GM21526 (cell line): ENCODE data around the gene ODAD4.
A peak's percentile ranks its signal among the peaks of the same experiment; 100 is the strongest.

Experiments used
- ATAC-seq: cut with Tn5 transposase; IDR thresholded peaks from one replicate; pipeline ENCODE4 v1.9.1; 2021; ENCODE audit warnings: moderate library complexity; ENCODE audit not compliant: unreplicated experiment, low FRiP score

Gene ODAD4, protein sequence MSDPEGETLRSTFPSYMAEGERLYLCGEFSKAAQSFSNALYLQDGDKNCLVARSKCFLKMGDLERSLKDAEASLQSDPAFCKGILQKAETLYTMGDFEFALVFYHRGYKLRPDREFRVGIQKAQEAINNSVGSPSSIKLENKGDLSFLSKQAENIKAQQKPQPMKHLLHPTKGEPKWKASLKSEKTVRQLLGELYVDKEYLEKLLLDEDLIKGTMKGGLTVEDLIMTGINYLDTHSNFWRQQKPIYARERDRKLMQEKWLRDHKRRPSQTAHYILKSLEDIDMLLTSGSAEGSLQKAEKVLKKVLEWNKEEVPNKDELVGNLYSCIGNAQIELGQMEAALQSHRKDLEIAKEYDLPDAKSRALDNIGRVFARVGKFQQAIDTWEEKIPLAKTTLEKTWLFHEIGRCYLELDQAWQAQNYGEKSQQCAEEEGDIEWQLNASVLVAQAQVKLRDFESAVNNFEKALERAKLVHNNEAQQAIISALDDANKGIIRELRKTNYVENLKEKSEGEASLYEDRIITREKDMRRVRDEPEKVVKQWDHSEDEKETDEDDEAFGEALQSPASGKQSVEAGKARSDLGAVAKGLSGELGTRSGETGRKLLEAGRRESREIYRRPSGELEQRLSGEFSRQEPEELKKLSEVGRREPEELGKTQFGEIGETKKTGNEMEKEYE

GRCh38 chr17:41930009-41930832, at the start of gene ODAD4:
TSS of gene ODAD4 (plus strand) at chr17:41930617. CDS start at chr17:41930724, 107 bp downstream.
- peak; percentile 74 for ATAC-seq

GRCh38 chr17:41882756-41883155, 47.7 kb upstream of the ODAD4 start:
- no peak for ATAC-seq

DNA sequence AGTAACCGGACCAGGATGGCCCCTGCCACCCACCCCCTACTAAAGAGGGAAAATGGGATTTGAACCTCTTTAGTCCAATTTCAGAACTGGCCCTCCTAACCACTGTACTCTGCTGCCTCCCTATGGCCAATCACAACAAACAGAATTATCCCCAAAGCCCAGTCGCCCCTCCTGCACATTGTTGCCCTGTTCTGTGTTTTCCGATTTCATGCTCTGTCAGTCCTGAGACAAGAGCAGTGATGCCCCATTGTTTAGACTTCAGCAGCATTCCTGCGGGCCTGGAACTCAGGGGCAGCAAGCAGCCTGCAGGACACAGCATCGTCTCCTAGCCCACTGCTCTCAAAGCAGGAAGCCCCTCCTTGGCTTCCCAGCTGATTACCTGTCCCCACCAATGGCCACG, 44.7 kb upstream of the ODAD4 start:
- ATAC-seq: no peak

DNA sequence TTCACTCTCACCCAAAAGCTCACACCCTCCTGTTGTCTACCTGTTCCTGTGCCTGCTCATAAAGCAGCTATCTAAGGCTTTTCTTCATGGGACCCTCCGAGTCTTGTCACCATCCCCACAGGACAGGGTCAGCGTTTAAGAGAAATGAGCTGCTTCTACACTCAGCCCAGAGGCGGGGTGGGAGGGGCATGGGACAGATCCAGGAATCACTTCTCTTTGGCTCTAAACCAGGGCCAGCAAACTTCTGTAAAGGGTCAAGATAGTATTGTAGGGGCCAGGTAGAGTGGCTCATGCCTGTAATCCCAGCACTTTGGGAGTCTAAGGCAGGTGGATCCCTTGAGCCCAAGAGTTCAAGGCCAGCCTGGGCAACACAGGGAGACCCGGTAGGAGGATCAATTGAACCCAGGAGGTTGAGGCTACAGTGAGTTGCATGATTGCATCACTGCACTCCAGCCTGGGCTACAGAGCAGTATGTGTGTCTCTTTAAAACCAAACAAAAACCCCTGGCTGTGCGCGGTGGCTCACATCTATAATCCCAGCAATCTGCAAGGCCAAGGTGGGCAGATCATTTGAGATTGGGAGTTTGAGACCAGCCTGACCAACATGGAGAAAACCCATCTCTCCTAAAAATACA, 42.0 kb upstream of the ODAD4 start:
- no peak for ATAC-seq

DNA sequence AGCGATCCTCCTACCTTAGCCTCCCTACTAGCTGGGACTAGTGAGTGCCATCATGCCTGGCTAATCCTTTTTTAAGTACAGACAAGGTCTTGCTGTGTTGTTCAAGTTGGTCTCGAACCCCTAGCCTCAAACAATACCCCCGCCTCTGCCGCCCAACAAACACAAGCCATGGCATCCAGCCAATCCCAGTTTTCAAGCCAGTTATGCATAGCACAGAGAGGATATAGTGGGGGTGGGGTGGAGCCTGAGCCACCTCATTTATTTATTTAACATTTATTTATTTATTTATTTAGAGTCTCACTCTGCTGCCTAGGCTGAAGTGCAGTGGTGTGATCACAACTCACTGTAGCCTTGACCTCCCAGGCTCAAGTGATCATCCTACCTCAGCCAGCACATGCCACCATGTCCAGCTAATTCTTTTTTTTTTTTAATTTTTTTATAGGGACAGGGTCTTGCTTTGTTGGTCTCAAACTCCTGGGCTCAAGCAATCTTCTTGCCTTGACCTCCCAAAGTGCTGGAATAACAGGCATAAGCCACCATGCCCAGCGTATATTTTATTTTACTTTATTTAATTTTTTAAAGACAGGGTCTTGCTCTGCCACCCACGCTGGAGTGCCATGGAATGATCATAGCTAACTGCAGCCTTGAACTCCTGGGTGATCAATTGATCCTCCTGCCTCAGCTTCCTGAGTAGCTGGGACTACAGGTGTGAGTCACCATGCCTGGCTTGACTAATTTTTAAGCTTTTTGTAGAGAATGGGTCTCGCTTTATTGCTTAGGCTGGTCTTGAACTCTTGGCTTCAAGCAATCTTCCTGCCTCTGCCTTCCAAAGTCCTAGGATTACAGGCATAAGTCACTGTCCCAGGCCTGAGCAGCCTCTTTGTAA, 39.0 kb upstream of the ODAD4 start:
- no peak for ATAC-seq

DNA sequence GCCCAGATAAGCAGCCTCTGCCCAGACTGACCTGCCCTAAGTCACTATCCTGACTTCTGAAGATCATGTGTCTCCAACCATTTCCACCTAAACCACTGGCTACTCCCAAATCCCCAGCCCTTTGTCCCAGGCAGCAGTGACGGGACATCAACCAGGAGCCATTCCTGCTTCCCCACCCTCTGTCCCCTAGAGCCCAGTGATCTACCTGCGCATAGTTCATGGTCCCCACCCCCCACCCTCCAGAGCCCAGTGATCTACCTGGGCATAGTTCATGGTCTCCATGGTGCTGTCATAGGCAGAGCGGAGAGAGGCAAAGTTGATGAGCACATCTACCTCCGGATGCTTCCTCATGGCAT, 38.4 kb upstream of the ODAD4 start:
- ATAC-seq: no peak

DNA sequence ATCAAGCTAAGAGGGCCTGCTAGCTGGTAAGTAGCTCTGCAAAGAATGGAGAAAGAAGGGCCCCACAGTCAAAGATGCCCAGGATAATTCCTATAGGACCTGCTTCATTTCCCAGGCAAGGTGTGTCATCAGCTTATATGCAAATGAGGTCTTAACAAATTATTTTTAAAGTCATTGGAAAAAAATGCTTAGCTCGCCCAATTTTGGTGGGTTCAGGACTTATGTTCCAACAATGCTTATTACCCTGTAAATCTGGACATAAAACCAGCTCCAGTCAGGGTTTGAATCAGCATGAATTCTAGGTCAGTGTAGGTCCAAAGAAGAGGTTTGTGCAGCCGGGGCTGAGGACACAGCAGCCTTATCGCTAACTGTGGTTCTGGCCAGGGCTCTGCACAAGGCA, 37.0 kb upstream of the ODAD4 start:
- no peak for ATAC-seq

GRCh38 chr17:41894791-41895331, 35.6 kb upstream of the ODAD4 start:
- ATAC-seq: no peak

GRCh38 chr17:41895617-41896016, 34.8 kb upstream of the ODAD4 start:
- no peak for ATAC-seq

DNA sequence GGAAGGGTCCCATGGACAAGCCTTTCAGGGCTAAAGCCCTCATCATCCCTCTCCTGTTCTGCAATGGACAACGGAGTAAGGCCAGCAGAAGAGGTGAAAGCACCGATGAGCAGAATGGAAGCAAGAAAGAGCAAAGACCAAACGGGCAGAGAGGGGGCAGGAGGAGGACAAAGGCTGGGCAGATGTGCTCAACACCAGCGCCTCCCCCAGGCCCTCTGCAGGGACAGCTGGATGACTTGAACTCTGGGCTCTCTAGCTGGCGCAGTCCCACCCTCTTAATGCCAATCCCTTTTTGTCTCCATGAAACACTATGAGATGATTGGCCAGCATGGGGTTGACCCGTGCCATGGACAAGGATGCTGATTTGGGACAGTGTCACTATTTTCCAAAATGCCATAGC, 33.7 kb upstream of the ODAD4 start:
- no peak for ATAC-seq

DNA sequence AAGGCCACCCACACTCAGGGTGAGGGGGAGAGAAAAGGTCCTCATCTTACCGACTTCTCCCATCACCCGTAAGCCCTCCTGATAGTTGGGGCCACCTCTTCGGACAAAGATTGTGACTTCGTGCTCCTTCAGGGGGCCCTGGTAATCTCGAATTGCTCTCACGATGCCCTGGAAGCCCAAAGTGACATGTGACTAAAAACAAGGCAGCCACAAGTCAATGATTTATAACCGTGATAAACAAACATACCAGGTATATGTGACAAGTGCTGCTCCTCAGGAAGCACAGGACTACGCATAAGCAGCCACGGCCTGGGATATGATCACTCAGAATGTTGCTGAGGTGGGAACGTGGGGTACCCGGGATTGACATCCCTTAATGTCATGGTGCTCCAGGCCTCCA, 28.8 kb upstream of the ODAD4 start:
- ATAC-seq: no peak

- no peak for ATAC-seq
Observed at GRCh38 chr17:41904242-41904841, 26.1 kb upstream of the ODAD4 start.

DNA sequence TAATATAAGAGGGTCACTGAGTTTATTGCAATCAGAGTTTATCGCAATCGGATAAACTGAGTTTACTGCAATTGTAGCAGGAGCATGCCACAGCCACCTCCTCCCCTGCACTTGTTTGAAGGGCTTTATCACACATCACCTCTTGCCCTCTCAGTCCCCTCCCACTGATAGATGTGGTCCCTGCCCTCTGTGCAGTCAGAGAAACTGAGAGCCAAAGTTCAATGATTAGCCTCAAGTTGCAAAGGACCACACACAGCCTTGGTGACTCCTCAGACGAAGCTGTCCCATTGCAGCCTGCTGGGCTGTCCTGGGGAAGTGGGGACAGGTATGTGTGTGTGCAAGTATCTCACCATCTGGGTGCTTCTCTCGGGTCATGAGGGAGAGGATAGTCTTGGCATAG, 25.2 kb upstream of the ODAD4 start:
- ATAC-seq: no peak

DNA sequence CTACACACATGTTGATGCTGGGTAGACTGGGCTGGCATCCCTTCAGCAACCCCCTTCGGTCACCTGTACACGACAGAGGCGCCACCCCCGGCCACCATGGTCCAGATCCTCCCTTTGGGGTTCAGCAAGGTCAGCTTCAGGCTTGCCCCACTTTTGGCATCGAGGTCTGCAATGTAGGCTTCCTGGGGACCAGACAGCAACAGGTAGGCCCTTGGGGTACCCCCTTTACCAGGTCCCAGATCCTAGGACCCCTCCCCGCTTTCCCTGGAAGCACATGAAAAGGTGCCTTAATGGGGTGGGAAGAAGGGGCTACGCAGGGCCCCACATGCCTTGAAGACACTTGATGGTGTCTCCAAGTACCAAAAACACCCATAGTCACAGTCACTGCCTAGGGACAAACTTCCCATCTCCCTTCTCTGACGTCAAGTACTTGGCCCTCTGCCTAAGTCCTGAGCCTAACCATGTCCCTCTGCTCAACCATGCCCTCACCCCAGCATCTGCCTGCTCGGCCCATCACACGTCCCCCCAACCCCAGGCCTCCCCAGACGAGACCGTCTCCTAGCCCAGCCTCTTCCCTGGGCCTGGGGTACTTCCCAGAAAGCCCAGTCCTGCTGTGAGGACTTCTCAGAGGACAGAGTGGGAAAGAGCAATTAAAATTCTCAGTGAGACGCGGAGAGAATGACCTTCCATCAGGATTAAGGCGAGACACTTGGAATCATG, 23.8 kb upstream of the ODAD4 start:
- ATAC-seq: no peak

DNA sequence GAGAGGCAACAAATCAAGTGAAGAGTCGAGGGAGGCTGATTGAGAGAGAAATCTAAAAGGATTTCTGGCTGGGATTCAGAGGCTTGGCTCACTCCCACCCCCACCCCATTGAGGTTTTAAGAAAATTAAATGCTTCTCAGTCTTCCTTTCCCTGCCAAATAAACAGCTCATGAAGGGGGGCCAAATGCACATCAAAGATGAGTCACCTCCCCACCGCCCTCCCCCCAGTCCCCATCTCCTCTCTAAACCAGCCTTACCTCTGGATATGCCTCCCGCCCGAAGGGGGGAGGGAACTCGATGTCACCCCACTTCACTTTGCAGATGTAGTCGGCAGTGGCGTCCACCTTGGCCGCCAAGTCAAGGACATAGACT, 23.2 kb upstream of the ODAD4 start:
- no peak for ATAC-seq

DNA sequence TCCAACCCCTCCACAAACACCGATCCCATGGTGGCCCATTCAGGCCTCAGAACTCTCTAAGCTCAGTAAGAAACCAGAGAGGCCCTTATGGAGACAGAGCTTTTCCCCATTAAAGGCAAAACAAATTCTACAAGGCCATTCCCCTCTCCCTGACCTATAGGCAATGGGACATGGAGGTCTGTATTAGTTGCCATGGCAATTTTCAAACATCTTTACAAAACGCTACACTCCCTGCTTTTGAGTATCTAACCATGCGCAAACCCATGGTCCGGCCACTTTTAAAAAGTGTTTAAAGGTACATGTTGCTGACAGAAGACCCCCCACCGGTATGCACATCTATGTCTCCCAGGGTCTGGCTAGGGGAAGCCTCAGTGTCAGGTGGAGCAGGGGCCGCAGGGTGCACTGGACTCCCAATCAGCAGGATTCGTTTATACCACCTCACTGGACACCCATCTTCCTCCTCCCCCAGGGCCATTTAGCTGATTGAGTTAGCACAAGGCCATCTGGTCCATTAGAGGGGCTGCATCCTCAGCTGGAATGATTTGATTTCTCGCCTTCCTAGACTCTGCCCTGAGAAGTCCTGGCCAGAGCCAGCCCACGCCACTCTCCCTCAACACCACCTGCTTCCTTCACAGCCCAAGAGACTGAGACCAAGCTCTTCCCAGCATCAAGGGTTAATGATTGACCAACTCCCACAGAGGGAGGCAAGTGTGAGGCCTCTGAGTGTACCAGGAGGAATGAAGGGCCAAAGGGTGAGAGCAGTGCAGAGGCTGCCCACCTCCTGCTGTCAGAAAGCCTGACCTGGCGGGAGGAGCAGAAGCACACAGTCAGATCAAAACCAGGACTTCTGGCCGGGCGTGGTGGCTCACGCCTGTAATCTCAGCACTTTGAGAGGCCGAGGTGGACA, 22.5 kb upstream of the ODAD4 start:
- ATAC-seq: no peak

GRCh38 chr17:41909088-41909487, 21.3 kb upstream of the ODAD4 start:
- no peak for ATAC-seq
